Fibroblast of lung (primary cell): Measurements from ENCODE around the gene MYO1H. TPM values are rescaled to one million over a fixed set of nuclear protein-coding genes. Genes with fewer than 3 reads are reported as not detected.

ENCODE experiments used
- DNase-seq, 2 donors: peaks; one replicate each; pipeline versions ENCODE4 v3.0.0 to v3.0.0-alpha.2; 2010; ENCODE audit warnings: low read depth in 2 of 2
- H2AFZ ChIP-seq: 2 replicates; pipeline ENCODE4 v1.5.1; 2012; ENCODE audit warnings: low read length, control low read depth, inconsistent platforms
- H3K27ac ChIP-seq: 2 replicates; pipeline ENCODE4 v1.5.1; 2011; ENCODE audit warnings: low read length, control low read depth; ENCODE audit not compliant: insufficient read depth
- H3K27me3 ChIP-seq: 2 replicates; pipeline ENCODE4 v1.5.1; 2011; ENCODE audit warnings: mild to moderate bottlenecking, low read length; ENCODE audit not compliant: control insufficient read depth, insufficient read depth
- H3K36me3 ChIP-seq: 2 replicates; pipeline ENCODE4 v1.5.1; 2011; ENCODE audit warnings: low read length; ENCODE audit not compliant: control insufficient read depth, insufficient read depth
- H3K4me1 ChIP-seq: 2 replicates; pipeline ENCODE4 v1.5.1; 2011; ENCODE audit warnings: low read length; ENCODE audit not compliant: control insufficient read depth, insufficient read depth; ENCODE audit errors: extremely low read depth
- H3K4me2 ChIP-seq: 2 replicates; pipeline ENCODE4 v1.5.1; 2011; ENCODE audit warnings: low read length, control low read depth; ENCODE audit not compliant: insufficient read depth; ENCODE audit errors: extremely low read depth
- H3K4me3 ChIP-seq, 4 experiments: fragments of 200-600 bp in 1 of 4; sonication (generic) in 1 of 4; replicated peaks in 1 of 4; 2 replicates each; pipeline ENCODE4 v1.5.1; 2011 to 2016; ENCODE audit warnings: low read length in 4 of 4, low read depth in 3 of 4, mild to moderate bottlenecking in 3 of 4, control low read depth in 2 of 4, inconsistent platforms in 1 of 4, mixed read lengths in 1 of 4; ENCODE audit not compliant: insufficient read depth in 1 of 4; ENCODE audit errors: control extremely low read depth in 1 of 4
- H3K79me2 ChIP-seq: 2 replicates; pipeline ENCODE4 v1.5.1; 2012; ENCODE audit warnings: mild to moderate bottlenecking, low read length, inconsistent platforms; ENCODE audit not compliant: control insufficient read depth, insufficient read depth
- H3K9ac ChIP-seq: 2 replicates; pipeline ENCODE4 v1.5.1; 2011; ENCODE audit warnings: mild to moderate bottlenecking, low read length, control low read depth; ENCODE audit not compliant: insufficient read depth
- H3K9me3 ChIP-seq: 2 replicates; pipeline ENCODE4 v1.5.1; 2012; ENCODE audit warnings: low read depth, low read length; ENCODE audit not compliant: control insufficient read depth, insufficient read depth
- H4K20me1 ChIP-seq: 2 replicates; pipeline ENCODE4 v1.5.1; 2011; ENCODE audit warnings: low read length; ENCODE audit not compliant: control insufficient read depth, insufficient read depth; ENCODE audit errors: extremely low read depth
- CTCF ChIP-seq, 2 donors: IDR thresholded peaks in 1 of 2; conservative IDR thresholded peaks in 1 of 2; 1 replicate in 1 of 2; 2 replicates in 1 of 2; pipeline ENCODE4 v1.5.1; 2011 to 2012; ENCODE audit warnings: low read length in 2 of 2, control low read depth in 1 of 2, inconsistent platforms in 1 of 2, low read depth in 1 of 2, mild to moderate bottlenecking in 1 of 2
- EZH2 ChIP-seq: IDR thresholded peaks from 2 replicates; pipeline ENCODE4 v1.5.1; 2012; ENCODE audit warnings: low read length, control low read depth, mild to moderate bottlenecking; ENCODE audit errors: missing control alignments
- polyA plus RNA-seq, 2 donors: library from polyadenylated mRNA; depleted of rRNA in 1 of 2; stranded (reverse) in 1 of 2; unstranded in 1 of 2; fragments of >200 nt; gene quantifications; 2 replicates each; pipeline ENCODE4 v1.2.1, GENCODE V29; 2011 to 2012; ENCODE audit warnings: missing spikeins in 1 of 2
- total RNA-seq: library from RNA; depleted of rRNA; stranded (reverse); fragments of >200 nt; gene quantifications from 2 replicates; pipeline ENCODE4 v1.2.1, GENCODE V29; 2014

The MYO1H gene
- total and polyA plus RNA-seq, 2 donors (not counting 1 experiment from before 2014, with no cell fraction given): 0.07 TPM; not detected in 1

GRCh38 chr12:109450980-109451379 lies 103.3 kb downstream of the MYO1H start:
- H3K9me3 ChIP-seq: no peaks in the 10 kb centered on the region
- no peaks in the 10 kb centered on the region for H4K20me1 ChIP-seq
- H3K4me2 ChIP-seq: no peak overlapping the region
- TF ChIP-seq EZH2: no peak
- TF ChIP-seq CTCF (conservative IDR thresholded peaks at IDR 0.05 in 1 of 2, IDR thresholded peaks at IDR 0.05 in 1 of 2; ENCODE audit: low read depth in 1 of 2, low read length in 2 of 2): no peak
- no peak for DNase-seq
- H3K4me3 ChIP-seq: no peak overlapping the region
- H2AFZ ChIP-seq: no peak overlapping the region
- peaks cover 50% of the 10 kb centered on the region for H3K79me2 ChIP-seq
- peaks cover 27% of the 10 kb centered on the region for H3K36me3 ChIP-seq
- no peak overlapping the region for H3K27ac ChIP-seq
- H3K4me1 ChIP-seq: peaks cover 6% of the 10 kb centered on the region
- H3K27me3 ChIP-seq: no peaks in the 10 kb centered on the region
- H3K9ac ChIP-seq: no peak overlapping the region

- Histone ChIP-seq H3K79me2 (peaks cover 54% of the 10 kb centered on the region), H3K4me3 (no peak overlapping the region), H3K27me3 (no peaks in the 10 kb centered on the region), H3K4me2 (no peak overlapping the region), H3K4me1 (peaks cover 6% of the 10 kb centered on the region), H3K9ac (no peak overlapping the region), H4K20me1 (no peaks in the 10 kb centered on the region), H3K36me3 (peaks cover 29% of the 10 kb centered on the region), H2AFZ (no peak overlapping the region), H3K27ac (no peak overlapping the region), H3K9me3 (no peaks in the 10 kb centered on the region)
- TF ChIP-seq CTCF (conservative IDR thresholded peaks at IDR 0.05 in 1 of 2, IDR thresholded peaks at IDR 0.05 in 1 of 2; ENCODE audit: low read depth in 1 of 2, low read length in 2 of 2) (no peak), EZH2 (no peak)
- no peak for DNase-seq
These were observed 103.7 kb downstream of the MYO1H start for GRCh38 chr12:109451400-109451799.

- Histone ChIP-seq H3K9ac (no peak overlapping the region), H3K9me3 (no peaks in the 10 kb centered on the region), H4K20me1 (no peaks in the 10 kb centered on the region), H3K4me1 (peaks cover 6% of the 10 kb centered on the region), H3K36me3 (peaks cover 30% of the 10 kb centered on the region), H3K27me3 (no peaks in the 10 kb centered on the region), H3K27ac (no peak overlapping the region), H3K4me2 (no peak overlapping the region), H2AFZ (no peak overlapping the region), H3K4me3 (no peak overlapping the region), H3K79me2 (peaks cover 59% of the 10 kb centered on the region)
- no peak for DNase-seq
- no peak for TF ChIP-seq EZH2
- no peak for TF ChIP-seq CTCF (conservative IDR thresholded peaks at IDR 0.05 in 1 of 2, IDR thresholded peaks at IDR 0.05 in 1 of 2; ENCODE audit: low read depth in 1 of 2, low read length in 2 of 2)
These were observed 104.8 kb downstream of the MYO1H start for GRCh38 chr12:109452489-109452888.
